GM21825 (cell line): ENCODE measurements around the gene NEUROG1.
"Not testable (repeated sequence)": the region's sequence is repeated elsewhere in the genome, so short reads cannot be mapped to it uniquely, and the experiment has no call there.

ENCODE experiments used
- ATAC-seq: cut with Tn5 transposase; IDR thresholded peaks from one replicate; pipeline ENCODE4 v1.9.1; 2021; ENCODE audit warnings: mild to moderate bottlenecking, moderate library complexity; ENCODE audit not compliant: unreplicated experiment

Gene NEUROG1

DNA sequence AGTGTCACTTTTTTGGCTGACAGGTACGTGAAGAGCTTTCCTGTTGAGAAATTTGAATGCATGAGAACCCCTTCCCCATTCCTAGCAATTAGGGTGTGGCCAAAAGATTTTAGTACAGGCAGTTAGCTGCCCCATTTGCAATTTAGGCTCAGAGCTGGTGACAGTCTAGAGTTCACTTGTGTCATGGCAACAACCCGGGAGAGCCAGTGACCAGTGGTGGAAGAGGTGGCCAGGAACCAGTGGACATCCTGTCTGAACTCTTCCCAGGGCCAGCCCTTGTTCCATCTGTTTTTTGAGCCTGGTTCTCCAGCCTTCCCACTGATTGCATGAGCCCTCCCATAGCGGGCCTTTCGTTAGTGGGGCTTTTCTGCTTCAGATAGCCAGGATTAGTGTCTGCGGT, 2.5 kb upstream of the NEUROG1 start:
- no peak for ATAC-seq

DNA sequence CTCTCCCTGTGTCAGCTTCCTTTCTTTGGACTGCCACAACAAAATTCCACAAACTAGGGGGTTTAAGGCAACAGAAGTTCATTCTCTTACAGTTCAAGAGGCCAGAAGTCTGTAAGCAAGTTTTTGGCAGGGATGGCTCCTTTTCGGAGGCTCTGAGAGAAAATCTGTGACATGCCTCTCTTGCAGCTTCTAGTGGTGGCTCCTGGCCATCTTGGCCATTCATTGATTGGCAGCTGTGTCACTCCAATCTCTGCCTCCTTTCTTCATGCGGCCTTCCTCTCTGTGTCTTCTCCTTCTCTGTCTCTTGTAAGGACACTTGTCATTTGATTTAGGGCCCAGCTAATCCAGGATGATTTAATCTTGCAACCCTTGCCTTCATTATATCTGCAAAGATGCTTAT, 2.0 kb upstream of the NEUROG1 start:
- ATAC-seq, result no peak

DNA sequence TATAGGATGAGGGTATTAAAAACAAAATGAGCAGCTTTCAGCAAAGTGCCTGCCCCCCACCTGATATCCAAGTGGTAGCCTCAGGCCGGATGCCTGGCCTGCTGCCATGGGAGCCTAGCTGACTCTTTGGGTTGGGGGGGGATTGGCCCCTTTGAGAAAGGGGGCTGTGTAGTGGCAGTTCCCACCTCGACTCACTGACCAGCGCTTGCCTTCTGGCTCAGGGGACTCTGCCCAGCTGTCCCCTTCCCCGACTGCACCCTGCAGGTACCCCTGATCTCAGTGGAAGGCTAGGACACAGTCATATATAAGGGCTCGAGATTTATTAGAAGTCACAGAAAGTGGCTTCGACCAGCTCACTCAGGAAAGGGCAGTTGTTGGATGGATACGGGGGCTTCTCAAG, 1.5 kb upstream of the NEUROG1 start:
- ATAC-seq, result no peak

DNA sequence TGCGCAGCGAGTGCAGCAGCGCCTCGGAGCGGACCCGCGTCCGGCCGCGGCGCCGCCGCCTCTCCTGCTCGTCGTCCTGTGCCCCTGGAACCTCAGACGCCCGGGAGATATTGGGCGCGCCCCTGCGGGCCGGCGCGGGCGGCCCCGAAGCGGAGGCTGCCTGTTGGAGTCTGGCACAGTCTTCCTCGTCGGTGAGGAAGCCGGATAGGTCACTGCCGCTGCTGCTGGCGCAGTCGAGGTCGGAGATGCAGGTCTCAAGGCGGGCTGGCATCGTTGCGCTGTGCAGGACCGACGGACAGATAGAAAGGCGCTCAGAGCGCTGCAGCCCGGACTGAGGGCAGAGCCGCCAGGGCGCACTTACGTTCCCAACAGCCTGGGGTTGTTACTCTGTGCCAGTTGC, 344 bp downstream of the NEUROG1 start:
- no peak for ATAC-seq

DNA sequence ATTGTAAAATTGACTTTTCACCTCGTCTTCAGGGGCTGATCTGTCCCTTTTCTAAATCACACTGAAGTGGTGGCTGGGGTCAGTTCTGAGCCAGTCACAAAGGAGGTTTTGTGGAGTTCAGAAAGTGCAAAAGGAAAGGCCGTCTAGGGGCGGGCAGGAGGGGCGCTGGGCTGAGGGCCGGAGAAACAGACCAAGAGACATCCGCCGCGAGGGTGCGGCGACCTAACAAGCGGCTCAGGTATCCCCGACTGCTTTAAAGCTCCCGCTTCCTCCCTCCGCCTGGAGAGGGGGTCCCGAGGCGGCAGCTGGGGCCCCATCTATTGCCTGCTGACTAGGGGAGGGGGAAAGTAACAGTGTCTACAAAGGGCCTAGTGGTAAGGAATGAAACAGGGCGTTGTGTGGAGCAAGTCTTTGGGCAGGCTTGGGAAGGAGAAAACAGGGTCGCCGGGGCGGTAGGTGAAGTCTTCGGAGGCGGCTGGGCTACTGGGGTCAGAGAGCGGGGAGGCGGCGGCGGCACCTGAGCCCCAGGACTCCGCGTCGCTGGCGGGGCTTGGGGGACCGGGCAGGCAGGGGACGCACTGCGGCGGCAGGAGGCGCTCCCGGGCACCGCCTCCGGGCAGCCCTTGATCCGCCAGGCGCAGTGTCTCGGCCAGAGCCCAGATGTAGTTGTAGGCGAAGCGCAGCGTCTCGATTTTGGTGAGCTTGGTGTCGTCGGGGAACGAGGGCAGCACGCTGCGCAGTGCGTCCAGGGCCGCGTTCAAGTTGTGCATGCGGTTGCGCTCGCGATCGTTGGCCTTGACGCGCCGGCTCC, 950 bp downstream of the NEUROG1 start:
- ATAC-seq, result no peak

DNA sequence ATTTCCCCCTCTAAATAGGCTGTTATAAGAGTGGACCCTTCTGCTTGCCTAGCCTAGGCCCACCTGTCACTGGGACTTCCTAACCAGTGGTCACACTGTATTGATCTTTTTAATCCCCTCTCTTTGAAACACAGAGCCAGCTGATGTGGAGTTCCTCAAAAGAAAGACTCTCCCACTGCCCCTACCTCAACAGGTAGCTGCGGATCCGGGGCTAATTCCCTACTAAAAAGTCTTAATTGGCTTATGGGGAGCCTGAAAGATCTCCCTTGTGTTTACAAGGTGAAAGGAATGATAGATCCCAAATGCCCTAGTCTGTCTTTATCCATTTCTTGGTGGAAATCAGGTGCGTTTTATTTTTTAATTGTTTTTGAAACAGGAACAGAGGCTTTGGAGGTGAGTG, 2.0 kb downstream of the NEUROG1 start:
- ATAC-seq, result no peak

DNA sequence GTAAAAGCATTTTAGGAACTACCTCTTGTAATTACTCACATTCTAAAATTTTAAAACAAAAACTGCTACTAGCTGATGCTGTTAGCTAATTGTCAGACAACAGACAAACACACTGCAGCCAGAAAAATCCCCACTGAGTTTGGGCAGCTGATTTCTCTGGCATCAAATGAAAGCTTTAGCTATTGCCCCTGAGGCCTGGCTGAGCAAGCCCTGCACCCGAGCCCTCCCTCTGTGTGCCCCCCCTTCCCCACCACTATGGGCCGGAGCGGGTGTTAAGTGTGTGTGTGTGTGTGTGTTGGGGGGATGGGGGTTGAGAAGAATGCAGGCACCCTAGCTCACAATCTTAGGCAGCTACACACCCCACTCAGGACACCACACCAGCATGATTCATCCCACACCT, 2.4 kb downstream of the NEUROG1 start:
- ATAC-seq, result no peak

DNA sequence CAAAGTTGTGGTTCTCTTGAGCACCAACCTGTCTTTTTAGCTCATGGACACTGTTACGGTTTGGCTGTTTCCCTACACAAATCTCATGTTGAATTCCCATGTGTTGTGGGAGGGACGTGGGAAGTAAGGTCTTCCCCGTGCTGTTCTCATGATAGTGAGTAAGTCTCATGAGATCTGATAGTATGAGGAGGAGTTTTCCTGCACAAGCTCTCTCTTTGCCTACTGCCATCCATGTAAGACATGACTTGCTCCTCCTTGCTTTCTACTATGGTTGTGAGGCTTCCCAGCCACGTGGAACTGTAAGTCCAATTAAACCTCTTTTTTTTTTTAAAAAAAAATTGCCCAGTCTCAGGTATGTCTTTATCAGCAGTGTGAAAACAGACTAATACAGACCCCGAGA, 6.2 kb downstream of the NEUROG1 start:
- not testable (repeated sequence) for ATAC-seq

DNA sequence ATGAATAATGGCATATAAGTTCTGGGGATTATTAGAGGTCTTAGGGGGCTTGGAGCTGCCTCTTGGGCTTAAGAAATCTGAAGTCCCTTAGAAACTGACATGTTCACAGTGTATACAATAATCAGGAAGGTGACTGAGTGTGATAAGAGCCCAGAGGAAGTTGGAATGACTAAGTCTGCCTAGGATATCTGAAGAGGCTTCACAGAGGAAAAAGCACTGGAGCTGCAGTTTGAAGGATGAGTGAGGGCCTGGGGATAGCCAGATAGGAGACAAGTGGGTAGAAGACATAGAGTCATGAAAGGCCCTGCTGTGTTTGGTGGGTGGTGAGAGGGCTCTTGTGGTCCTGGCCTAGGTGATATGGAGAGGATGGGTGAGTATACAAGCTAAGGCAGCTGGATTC, 8.8 kb downstream of the NEUROG1 start:
- no peak for ATAC-seq

DNA sequence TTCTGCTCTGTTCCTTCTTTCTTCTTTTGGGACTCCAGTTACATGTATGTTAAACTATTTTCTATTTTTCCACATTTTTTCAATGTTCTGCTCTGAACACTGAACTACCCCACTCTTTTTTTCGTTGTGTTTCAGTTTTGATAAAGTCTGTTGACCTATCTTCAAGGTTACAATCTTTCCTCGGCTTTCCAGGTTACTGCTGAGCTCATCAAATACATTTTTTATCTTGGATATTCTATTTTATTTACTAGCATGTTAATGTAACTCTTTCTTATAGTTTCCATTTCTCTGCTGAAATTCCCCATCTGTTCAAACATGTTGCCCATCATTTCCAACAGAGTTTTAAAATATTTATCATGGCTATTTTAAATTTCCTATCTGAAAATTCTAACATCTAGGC, 13.8 kb downstream of the NEUROG1 start:
- no peak for ATAC-seq

DNA sequence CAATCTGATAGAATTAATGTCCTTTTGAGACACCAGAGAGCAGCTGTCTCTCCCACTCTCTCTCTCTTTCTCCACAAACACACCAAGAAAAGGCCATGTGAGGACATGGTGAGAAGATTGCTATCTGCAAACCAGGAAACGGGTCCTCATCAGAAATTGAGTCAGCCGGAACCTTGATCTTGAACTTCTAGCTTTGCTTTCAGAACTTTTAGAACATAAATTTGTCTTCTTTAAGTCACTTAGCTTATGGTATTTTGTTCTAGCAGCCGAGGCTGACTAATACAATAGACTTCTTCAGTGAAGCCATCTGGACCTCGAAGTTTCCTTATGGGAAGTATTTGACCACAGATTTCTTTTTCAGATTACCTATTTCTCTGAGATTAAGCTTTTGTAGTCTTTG, 18.1 kb downstream of the NEUROG1 start:
- ATAC-seq, result no peak

DNA sequence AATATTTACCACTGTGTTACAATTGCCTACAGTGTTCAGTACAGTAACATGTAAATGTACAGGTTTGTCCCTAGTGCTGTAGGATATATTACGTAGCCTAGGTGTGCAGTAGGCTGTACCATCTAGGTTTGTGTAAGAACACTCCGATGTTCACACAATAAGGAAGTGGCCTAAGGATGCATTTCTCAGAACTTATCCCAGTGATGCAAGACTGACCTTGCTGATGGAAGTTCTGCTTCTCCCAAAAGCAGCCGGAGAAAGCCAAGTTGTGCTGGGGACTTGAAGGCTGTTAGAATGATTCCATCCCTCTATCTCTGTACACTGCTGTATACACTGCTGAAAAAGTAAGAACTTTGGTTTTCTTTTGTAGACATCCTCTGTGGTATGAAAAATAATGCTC, 21.6 kb downstream of the NEUROG1 start:
- ATAC-seq, result no peak

DNA sequence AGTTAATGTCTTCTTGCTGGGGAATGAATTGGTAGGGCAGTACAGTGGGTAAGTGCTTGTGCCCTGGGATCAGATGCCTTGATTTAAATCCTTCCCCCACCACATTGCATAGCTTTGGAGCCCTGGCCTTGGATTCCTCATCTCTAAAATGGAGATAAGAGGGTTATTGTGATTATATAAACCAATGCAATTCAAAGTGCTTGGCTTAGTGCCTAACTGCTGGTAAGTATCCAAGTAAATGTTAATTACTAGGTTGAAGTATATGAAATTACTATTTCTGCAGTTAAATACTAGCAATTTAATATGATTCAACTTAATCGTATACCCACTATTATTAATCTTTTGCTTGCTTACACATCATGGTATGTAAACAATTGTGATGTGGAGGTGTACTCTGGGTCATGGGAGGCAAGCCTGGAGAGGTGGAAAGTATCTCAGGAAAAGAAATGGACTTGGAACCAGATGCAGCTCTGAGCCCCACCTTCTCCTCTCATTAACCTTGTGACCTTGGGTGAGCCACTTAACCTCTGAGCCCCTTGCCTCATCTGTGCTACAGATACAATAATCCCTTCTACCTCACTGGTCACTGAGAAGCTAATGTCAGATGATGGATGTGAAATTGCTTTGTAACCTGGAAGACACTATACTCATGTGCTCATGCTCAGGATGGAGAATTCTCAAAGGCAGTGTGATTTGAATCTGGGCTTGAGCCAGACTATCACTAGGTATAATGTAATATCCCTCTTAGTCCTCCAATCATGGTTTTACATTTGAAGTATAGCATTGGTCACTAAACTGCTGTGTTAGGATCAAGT, 23.8 kb downstream of the NEUROG1 start:
- no peak for ATAC-seq

DNA sequence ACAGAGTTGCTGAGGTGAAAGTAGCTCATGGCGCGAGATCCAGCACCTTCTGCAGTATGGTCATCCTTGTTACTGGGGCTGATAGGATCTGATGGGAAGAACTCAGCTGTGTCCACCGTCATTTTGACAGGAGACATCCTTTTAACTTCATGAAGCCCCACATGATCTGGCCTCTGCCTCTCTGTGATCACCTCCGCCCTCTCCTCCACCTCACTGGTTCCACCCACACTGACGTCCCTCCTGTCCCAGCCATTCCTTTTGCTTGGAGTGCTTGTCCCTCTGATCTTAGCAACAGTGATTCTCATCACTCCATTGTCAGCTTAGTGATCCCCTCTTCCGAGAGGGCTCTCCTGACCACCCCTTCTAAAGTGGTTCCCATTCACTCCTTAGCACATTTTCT, 25.8 kb downstream of the NEUROG1 start:
- ATAC-seq, result no peak

DNA sequence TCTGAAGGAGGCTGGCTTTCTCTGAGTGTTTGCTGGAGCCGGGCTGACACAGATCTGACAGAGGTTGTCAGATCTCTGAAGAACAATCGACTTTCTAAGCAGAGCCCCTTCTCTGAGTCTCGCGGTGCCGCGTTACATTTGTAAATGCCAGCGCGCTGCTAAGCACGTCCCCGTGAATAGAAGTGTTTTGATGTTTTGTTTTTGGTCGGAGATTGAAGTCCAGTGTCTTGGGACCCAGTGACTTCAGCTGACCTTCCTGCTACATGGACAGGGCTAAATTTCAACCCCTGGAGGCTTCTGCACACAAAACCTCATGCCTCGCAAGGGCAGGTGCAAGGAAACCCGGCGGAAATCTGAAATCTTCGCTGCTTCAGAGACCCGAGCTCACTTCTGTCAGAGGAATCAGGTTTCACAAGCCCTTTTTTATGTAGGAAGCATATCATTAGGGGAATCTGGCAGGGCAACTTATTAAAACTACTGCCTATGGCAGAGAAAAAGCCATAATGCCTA, 27.2 kb downstream of the NEUROG1 start:
- ATAC-seq, result no peak

DNA sequence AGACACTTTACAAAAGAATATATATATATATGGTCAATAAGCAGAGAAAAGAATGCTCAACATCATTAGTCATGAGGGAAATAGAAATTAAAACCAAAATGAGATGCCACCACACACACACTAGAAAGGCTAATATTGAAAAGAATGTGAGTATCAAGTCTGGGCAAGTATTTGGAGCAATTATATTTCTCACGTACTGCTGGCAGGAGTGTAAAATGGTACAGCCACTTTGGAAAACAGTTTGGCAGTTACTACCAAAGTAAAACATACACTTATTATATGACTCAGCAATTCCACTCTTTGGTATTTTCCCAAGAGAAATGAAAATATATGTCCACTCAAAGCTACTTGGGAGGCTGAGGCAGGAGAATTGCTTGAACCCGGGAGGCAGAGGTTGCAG, 29.8 kb downstream of the NEUROG1 start:
- no peak for ATAC-seq

DNA sequence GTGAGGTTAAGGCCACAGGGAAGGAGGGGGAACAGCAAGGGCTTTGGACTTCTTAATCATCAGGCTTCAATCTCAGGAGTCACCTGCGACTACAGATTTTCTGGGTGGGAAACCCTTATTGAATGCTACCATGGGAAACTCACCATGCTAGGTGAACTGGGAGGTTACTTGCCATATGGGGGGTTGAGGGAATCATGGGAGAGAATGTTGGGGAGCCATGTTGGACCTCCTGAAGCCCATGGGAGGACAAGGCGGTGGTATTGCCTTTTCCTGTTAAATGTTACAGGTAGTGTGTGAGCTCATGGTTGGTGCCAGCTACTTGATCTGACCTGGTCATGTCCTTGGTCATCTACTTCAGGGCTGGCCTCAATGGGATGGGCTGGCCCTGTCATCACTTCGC, 31.4 kb downstream of the NEUROG1 start:
- no peak for ATAC-seq

DNA sequence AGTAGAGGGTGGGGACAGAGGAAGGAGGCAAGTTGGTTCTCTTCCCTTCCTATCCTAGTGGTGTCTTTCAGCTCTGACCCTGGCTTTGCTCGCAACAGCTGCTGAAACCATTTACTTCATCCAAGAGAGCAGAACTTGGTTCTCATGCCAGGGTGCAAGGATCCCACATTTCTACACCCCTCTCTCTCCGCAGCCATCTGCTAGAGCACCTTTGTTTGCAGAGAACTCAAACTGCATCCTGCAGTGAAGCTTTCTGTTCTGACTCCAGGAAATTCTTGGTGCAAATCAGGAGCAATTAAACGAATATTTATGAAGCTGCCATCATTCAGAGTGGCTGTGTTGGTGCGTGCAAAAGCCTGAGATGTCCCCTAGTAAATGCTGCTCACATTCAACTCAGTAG, 31.9 kb downstream of the NEUROG1 start:
- ATAC-seq, result no peak

DNA sequence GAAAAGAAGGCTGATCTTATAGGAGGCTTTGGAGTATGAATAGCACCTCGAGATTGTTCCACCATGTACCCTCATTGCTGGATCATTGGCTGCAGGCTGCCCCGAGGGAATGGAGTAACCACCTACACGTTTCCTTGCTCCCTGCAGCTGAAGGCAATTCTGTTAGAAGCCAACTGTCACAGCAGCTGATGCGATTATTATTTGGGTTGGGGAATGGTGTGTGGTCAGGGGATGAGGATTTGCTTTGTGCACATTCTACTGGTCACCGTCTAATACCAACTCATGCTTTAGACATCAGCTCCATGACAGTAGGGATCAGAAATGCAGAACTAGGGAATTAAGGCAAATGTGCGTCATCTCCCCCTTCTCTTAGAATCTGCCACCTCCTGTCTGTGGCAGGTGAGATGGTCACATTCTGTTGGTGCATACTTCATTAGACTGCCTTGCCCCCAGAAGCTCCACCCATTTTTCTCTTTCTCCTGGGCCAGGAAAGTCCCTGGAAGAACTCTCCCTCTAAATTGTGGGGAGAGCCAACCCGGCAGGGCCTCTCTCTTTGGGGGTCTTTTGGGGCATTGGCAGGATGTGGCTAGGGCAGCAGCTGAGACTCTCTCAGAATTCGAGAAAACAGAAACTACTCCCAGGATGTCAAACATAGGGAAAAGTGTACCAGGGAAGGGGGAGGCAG, 32.8 kb downstream of the NEUROG1 start:
- ATAC-seq, result no peak

DNA sequence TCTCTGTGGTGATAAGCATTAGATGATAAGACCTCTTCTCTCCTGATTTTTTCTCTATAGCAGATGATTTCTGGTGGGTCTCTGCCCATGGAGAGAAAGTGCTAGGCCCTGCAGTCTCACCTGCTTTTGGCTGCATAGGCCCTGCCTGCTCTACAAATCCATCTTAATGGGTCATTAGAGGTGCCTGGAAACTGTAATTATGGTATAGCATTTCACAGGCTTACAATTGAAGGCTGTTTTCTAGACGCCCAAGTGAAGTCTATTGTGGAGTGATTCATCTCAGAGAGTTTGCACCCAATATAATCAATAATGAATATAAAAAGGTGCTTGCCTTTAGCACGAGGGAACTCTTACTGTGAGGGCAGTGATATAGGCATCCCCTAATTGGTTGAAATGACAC, 33.8 kb downstream of the NEUROG1 start:
- no peak for ATAC-seq

DNA sequence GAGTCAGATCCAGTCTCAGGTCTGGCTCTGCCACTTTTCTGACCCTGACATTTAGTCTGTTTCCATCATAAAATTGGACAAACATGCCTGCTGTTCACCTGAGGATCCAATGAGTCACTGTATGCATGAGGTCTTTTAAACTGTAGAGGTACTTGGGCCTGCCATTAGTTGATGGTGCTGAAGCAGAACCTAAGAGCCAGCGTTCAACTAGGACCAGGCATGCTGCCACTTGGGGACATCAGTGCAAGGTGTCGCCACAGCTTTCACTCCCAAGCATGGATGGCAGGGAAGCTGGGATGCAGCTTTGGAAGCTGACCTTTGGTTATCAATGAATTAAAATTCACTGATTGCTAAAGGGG, 37.1 kb downstream of the NEUROG1 start:
- ATAC-seq, result no peak
